Activated CD4-positive, alpha-beta T cell treated with anti-CD3 and anti-CD28 coated beads, Interleukin-2, Interleukin-4, amounts not matched to agents 100 ng/mL and 50 ng/mL, durations not matched to agents 16 hours and 8 hours (primary cell): ENCODE results near the gene USP51.
A peak's percentile ranks its signal among the peaks of the same experiment; 100 is the strongest.
"Not testable (repeated sequence)": the region's sequence is repeated elsewhere in the genome, so short reads cannot be mapped to it uniquely, and the experiment has no call there.

Experiments
- DNase-seq: peaks from one replicate; pipeline ENCODE4 v3.0.0-alpha.2; 2020; ENCODE audit warnings: low spot score

The USP51 gene

DNA sequence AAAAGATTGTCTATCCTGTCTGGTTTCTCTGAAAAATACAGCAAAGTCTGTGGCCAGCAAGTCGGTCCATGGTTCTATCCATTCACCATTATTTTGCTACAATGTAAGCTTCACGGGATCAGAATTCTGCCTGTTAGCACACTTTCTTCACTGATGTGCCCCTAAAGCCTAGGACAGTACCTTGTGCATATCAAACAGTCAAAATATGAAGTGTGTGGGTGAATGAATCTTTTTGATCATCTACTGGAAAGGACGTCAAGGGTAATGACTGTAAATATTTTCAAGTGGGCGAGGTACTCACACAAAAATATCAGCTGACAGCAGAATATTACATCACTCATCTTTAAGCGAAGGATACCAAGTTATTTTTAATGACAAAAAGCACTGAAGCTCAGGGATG lies 24.5 kb downstream of the USP51 start:
- DNase-seq = not testable (repeated sequence)

DNA sequence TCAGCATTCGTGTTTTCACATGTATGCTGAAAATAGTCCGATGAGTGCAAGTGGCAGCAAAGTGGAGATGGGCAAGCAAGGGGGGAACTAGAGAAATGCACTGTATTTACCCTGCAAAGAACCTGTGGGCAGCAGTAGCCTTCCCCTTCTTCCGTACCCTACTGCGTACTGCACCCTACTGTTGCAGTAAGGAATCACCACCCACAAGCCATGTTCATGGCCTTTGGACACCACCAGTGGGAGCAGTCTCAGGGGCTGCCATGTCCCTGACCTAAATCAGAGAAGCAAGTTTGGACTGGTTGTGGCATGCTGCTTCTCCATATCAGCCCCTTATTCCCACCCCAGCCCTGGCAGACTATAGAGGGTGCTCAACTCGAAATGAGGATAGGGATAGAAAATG lies 25.6 kb downstream of the USP51 start:
- not testable (repeated sequence) for DNase-seq

DNA sequence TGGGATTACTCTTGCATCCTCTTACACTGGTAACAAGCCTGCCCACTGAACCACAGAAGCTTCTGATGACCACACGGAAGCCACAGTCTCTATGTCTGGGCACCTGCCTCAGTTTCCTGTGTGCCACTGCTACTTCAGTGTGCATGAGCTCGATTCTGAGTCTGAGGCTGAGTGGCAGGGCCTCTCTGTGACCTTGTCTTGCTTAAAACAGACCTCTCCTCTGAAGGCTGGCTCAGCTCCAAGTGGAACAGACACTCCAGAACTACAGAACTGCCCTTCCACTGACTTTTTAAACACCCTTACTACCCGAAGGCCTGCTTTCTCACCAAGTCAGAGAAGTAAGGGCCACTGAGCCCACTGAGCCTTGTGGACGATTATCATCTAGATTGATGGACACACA lies 29.7 kb downstream of the USP51 start:
- not testable (repeated sequence) for DNase-seq

DNA sequence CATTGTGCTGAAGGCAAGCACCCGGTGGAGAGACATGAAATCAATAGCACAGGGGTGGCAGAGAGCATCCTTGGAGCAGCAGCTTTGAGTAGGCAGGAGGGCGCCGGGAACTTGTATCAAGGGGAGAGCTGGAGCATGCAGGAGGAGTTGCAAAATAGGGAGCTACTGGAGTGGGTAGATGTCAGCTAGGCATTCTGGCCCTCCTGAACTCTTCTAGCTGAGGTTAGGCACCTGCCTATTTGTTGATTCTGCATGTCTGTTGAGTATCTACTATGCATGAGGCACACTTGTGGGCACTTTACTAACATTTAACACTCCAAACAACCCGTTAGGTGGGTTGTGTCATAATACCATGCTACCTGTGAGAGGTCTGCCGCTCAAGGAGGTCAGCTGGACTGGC lies 30.2 kb downstream of the USP51 start:
- DNase-seq = not testable (repeated sequence)

DNA sequence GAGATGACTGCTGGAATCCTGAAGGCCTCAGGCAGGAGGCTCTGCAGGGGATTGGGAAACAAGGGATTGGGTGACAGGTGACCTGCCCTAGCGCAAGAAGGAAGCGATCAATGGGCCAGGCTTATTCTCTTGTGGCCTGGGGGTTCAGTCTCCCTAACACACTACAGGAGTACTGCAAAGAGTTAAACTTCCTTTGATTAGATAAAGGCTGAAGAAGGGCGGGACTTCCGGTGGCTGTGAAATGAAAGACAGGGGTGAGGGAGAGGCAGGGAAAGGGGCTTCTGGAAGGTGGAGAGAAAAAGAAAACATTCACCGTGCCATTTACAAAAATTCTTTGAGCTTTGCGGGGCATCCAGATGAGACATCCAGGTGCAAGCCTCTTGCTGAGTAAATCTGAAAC lies 33.9 kb downstream of the USP51 start:
- not testable (repeated sequence) for DNase-seq

DNA sequence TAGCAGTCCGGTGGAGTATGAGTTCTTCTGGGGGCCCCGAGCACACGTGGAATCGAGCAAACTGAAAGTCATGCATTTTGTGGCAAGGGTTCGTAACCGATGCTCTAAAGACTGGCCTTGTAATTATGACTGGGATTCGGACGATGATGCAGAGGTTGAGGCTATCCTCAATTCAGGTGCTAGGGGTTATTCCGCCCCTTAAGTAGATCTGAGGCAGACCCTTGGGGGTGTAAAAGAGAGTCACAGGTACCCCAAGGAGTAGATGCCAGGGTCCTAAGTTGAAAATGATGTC lies 36.9 kb downstream of the USP51 start:
- no peak for DNase-seq

DNA sequence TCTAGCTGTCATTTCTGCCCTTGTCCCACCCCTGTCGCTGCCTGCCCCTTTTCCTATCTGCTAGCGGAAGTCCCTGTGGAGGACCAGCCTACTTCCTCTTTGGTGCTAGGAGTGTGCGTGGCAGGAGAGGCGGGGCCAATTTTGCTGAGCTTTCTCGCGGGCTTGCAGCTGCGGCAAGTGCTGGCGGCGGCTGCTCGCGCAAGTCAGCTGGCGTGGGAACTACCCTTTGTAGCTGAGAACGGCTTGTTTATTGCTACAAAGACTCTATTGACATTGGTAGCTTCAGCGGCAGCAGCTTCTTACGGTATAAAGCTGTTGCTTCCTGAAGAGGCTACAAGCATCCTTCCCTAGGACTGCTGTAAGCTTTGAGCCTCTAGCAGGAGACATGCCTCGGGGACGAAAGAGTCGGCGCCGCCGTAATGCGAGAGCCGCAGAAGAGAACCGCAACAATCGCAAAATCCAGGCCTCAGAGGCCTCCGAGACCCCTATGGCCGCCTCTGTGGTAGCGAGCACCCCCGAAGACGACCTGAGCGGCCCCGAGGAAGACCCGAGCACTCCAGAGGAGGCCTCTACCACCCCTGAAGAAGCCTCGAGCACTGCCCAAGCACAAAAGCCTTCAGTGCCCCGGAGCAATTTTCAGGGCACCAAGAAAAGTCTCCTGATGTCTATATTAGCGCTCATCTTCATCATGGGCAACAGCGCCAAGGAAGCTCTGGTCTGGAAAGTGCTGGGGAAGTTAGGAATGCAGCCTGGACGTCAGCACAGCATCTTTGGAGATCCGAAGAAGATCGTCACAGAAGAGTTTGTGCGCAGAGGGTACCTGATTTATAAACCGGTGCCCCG lies 37.4 kb downstream of the USP51 start, which contains the start of gene MAGEH1:
Gene MAGEH1 (plus strand): TSS at position 138 of the 843 bp plus-strand sequence. CDS start 248 bp downstream, at position 386.
- DNase-seq = peak; percentile 79

DNA sequence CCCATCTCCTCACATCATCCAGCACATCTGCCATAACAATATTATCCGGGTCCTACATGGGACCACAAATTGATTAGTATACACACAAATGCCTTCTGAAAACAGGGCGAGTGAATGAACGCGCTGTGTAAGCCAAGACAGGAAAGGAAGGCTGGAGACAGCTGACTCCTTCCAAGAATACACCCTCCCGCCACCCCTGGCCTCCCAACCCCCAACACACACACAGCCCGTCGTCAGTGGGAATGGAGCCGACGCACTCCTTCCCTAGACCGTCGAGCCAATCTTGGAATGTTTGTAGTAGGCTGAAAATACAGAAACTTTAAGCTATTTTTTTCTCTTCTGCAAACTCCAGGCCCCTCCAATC lies 38.0 kb downstream of the USP51 start:
- no peak for DNase-seq

DNA sequence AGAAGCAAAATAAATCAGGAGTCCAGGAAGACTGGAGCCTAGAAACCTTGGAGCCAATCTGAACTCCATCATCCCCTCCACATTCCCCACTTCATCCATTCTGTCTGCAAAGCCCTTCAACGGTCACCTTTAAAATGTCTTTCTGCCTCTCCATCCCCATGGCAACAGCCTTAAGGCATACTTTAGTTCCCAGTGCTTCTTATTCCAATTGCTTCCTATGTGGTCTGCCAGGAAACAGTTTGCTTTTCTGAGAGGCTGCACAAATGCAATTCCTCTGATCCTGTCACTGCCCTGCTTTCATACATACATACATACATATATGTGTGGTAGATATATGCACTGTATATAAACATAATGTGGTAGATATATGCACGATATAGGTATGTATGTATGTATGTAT lies 38.5 kb downstream of the USP51 start:
- no peak for DNase-seq

DNA sequence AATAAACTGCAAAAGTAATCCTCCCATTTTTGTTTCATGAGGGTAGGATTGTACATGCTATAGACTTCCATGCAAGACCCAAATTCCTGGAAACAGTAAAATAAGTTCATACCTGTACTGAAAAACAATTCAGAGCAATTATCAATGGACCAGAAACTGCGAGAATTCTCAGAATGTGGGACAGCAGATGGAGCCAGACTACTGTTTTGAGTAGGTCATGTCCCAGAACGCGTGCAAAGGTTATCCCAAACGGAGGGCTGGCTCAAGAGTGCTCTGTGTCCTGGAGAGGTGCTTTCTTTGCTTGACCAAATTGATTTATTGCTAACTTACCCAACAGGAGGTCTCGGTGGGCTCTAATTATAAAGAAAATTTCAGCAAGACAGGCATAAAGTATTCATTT lies 39.4 kb downstream of the USP51 start:
- DNase-seq = no peak

DNA sequence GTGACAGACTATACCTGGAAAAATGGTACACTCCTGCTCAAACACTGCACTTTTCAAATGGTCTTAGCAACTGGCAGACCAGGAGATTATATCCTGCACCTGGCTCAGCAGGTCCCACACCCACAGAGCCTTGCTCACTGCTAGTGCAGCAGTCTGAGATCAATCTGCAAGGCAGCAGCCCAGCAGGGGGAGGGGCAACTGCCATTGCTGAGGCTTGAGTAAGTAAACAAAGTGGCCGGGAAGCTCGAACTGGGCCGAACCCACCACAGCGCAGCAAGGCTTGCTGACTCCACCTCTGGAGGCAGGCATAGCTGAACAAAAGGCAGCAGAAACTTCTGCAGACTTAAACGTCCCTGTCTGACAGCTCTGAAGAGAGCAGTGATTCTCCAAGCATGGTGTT lies 46.2 kb downstream of the USP51 start:
- not testable (repeated sequence) for DNase-seq
